Muscle layer of colon (tissue), 2 donors: ENCODE results near the gene PLAC8L1.
"Not testable (repeated sequence)": the region's sequence is repeated elsewhere in the genome, so short reads cannot be mapped to it uniquely, and the experiment has no call there.

Experiments used
- H3K27ac ChIP-seq: one replicate; pipeline ENCODE4 v1.7.0; 2013; ENCODE audit warnings: low read depth, mild to moderate bottlenecking, low read length, moderate library complexity
- H3K27me3 ChIP-seq, 2 donors: one replicate each; pipeline ENCODE4 v1.7.0; 2013; ENCODE audit warnings: low read length in 2 of 2, mild to moderate bottlenecking in 2 of 2; ENCODE audit not compliant: insufficient read depth in 2 of 2, control insufficient read depth in 1 of 2
- H3K36me3 ChIP-seq: one replicate; pipeline ENCODE4 v1.7.0; 2013; ENCODE audit warnings: mild to moderate bottlenecking, low read length; ENCODE audit not compliant: insufficient read depth
- H3K4me1 ChIP-seq: one replicate; pipeline ENCODE4 v1.7.0; 2013; ENCODE audit warnings: mild to moderate bottlenecking, low read length; ENCODE audit not compliant: insufficient read depth
- H3K4me3 ChIP-seq, 2 donors: one replicate each; pipeline ENCODE4 v1.7.0; 2013; ENCODE audit warnings: low read length in 2 of 2, low read depth in 1 of 2, mild to moderate bottlenecking in 1 of 2, moderate library complexity in 1 of 2
- H3K9ac ChIP-seq: one replicate; pipeline ENCODE4 v1.7.0; 2013; ENCODE audit warnings: low read length
- H3K9me3 ChIP-seq: one replicate; pipeline ENCODE4 v1.7.0; 2013; ENCODE audit warnings: mild to moderate bottlenecking, low read length
- donor health status: abdominal sarcoma.
- donor health status: Adenocarcinoma of cecum.

Gene PLAC8L1

DNA sequence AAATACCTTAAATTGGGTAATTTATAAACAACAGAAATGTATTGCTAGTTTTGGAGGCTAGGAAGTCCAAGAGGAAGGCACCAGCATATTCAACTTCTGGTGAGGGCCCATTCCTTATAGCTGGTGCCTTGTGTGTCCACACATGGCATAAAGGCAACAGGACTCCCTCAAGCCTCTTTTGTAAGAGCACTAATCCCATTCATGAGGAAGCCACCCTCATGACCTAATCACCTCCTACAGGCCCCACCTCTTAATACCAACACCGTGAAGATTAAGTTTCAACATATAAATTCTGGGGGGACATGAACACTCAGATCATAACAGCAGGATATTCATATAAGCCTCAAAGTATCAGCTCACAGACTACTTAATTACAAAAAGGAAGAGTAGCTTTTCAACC is 4.0 kb upstream of the PLAC8L1 start:
- H3K27me3 ChIP-seq = no peaks in the 10 kb centered on the region
- H3K36me3 ChIP-seq = peaks cover 6% of the 10 kb centered on the region
- H3K9me3 ChIP-seq = no peaks in the 10 kb centered on the region
- H3K27ac ChIP-seq = no peak overlapping the region
- no peaks in the 10 kb centered on the region for H3K4me1 ChIP-seq
- no peak overlapping the region for H3K4me3 ChIP-seq
- no peak overlapping the region for H3K9ac ChIP-seq

DNA sequence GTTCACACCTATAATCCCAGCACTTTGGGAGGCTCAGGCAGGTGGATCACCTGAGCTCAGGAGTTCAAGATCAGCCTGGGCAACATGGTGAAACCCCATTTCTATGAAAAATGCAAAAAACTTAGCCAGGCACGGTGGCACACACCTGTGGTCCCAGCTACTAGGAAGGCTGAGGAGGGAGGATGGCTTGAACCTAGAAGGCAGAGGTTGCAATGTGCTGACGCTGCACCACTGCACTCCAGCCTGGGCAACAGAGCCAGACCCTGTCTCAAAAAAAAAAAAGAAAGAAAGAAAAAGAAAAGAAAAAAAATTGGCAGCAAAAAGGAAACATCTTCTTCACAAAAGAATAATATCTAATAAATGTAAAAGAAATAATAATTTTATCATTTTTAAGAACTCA is 3.5 kb upstream of the PLAC8L1 start:
- H3K9me3 ChIP-seq, H3K27me3 ChIP-seq, H3K9ac ChIP-seq, H3K36me3 ChIP-seq, H3K27ac ChIP-seq, H3K4me1 ChIP-seq, H3K4me3 ChIP-seq: not testable (repeated sequence)

DNA sequence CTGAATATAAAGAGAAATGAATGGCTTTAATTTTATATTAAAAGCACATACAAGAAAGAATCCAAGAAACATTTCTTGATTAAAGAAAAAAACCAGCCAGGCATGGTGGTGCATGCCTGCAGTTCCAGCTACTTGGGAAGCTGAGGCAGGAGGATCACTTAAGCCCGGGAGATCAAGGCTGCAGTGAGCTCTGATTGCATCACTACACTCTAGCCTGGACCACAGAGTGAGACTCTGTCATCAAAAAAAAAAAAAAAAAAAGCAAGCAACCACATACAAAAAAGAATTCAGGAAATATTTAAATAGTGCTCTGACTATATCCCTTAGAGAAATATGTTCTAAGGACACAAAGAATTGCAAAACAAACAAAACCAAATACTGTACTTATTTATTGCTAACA is 2.5 kb upstream of the PLAC8L1 start:
- Histone ChIP-seq H3K4me1 (no peaks in the 10 kb centered on the region), H3K27ac (no peak overlapping the region), H3K9ac (no peak overlapping the region), H3K36me3 (no peaks in the 10 kb centered on the region), H3K4me3 (no peak overlapping the region), H3K27me3 (no peaks in the 10 kb centered on the region), H3K9me3 (no peaks in the 10 kb centered on the region)

DNA sequence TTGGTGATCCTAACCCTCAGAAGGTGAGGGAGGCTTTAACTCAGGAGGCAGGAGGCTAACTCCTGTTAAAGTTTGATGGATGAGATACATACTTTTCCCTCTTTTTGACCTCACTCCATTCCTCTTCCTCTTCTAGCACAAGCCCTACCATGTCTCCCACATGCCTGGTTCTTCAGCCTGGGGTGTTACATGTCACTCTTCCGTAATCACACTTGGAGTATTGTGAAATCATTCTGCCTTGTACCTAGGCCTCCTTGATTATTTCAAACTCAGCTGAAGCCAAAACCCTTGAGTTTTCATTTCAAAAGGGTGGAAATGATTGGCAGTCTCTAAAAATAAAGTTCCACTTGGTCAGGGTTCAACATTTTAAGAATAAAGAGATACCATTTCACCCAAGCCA is 1.8 kb downstream of the PLAC8L1 start:
- H3K4me3 ChIP-seq = no peak overlapping the region
- H3K4me1 ChIP-seq = no peaks in the 10 kb centered on the region
- H3K27ac ChIP-seq = no peak overlapping the region
- no peaks in the 10 kb centered on the region for H3K27me3 ChIP-seq
- H3K9me3 ChIP-seq = no peaks in the 10 kb centered on the region
- no peak overlapping the region for H3K9ac ChIP-seq
- no peaks in the 10 kb centered on the region for H3K36me3 ChIP-seq

DNA sequence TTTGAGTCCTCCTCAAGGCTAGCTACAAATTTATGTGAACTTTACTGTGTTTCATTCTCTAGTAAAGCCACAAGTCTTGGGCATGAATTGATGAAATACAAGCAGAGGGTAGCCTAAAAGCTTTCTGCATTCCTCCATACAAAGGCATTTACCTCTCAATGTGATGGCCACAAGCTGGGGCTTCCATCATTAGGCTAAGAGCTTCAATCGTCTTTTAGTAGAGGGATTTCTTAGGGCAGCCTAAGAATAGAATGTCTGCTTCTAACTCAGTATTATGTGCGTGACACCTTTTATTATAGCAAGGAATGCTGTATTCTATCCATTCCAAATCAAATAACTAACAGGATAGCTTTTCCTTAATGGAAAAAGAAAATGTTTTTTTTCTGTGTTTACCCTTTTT is 3.7 kb downstream of the PLAC8L1 start:
- no peaks in the 10 kb centered on the region for H3K36me3 ChIP-seq

DNA sequence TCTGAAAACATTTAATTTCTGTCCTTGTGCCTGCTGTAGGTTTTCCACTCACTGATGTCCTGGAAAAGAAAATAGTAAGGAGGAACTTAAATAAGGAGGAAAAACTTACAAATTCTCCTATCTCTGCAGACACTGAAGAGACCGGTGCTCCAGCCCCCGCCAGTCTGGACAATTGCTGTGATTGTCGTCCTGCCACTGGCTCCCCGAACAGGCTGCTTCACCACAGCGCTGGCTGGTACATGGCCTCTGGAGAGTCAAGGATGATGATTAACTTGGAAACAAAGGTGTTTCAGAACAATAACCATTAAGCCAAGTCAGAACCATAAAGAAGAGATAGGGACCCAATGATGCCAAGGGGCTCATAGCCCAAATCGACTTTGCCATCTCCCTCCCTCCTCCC is 7.3 kb downstream of the PLAC8L1 start:
- Histone ChIP-seq H3K27me3 (no peaks in the 10 kb centered on the region), H3K36me3 (no peaks in the 10 kb centered on the region), H3K9me3 (no peaks in the 10 kb centered on the region), H3K9ac (no peak overlapping the region), H3K4me1 (no peaks in the 10 kb centered on the region), H3K4me3 (no peak overlapping the region), H3K27ac (no peak overlapping the region)

More for the DNA sequence above, 3.7 kb downstream of the PLAC8L1 start:
- H3K9me3 ChIP-seq = no peaks in the 10 kb centered on the region
- H3K27me3 ChIP-seq = no peaks in the 10 kb centered on the region
- no peak overlapping the region for H3K4me3 ChIP-seq
- H3K9ac ChIP-seq = no peak overlapping the region
- H3K4me1 ChIP-seq = no peaks in the 10 kb centered on the region
- H3K27ac ChIP-seq = no peak overlapping the region

DNA sequence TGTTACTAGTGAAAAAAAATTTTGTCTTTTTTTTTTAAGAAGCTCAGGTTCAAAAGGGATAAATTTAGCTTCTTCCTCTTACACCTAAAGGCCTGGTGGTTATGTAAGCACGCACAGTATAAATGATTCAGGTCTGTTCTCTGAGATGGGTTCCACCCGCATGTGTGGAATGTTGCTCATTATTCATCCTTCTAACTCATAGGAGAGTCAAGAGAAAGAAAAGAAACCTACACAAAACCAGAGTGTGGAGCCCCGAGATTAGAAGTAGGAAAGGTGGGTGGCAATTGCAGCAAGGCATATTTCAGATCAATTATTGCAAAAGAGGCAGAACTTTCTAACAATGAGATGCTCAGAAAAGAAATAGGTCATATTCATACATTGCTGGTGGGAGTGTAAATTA is 13.5 kb downstream of the PLAC8L1 start:
- Histone ChIP-seq H3K4me3 (no peak overlapping the region), H3K27ac (no peak overlapping the region), H3K9ac (no peak overlapping the region), H3K27me3 (no peaks in the 10 kb centered on the region), H3K4me1 (no peaks in the 10 kb centered on the region), H3K36me3 (no peaks in the 10 kb centered on the region), H3K9me3 (no peaks in the 10 kb centered on the region)

DNA sequence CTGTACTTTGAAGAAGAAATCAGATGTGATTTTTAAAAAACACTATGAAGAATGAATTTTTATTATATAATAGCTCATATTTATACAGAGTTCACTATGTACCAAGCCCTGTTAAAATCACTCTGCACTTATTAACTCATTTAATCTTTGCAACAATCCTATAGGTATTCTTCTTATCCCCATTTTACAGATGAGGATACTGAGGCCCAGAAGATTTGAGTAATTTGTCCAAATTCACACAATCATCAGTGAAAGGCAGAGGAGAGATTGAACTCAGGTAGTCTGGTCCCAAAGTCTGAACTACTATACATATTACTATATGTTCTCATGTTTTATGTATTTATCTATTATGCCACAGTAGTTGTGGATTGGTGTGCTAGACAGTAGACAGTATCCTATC is 16.1 kb downstream of the PLAC8L1 start:
- no peak overlapping the region for H3K27ac ChIP-seq
- no peaks in the 10 kb centered on the region for H3K9me3 ChIP-seq
- H3K36me3 ChIP-seq = no peaks in the 10 kb centered on the region
- no peak overlapping the region for H3K9ac ChIP-seq
- no peaks in the 10 kb centered on the region for H3K27me3 ChIP-seq
- no peak overlapping the region for H3K4me3 ChIP-seq
- H3K4me1 ChIP-seq = no peaks in the 10 kb centered on the region

DNA sequence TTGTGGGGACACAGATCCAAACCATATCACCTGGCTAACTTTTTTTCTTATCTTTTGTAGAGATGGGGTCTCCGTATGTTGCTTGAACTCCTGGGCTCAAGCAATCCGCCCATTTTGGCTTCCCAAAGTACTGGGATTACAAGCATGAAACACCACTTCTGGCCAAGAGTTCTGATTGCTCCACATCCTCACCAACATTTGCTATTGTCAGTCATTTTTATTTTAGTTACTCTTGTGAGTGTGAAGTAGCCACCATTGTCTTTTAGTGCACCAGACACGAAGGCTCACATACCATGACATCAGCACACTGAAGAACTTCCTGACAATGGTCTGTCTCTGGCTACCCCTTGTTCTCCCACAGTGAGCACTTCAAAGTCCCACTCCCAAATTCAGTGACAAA is 17.3 kb downstream of the PLAC8L1 start:
- H3K4me3 ChIP-seq = no peak overlapping the region

DNA sequence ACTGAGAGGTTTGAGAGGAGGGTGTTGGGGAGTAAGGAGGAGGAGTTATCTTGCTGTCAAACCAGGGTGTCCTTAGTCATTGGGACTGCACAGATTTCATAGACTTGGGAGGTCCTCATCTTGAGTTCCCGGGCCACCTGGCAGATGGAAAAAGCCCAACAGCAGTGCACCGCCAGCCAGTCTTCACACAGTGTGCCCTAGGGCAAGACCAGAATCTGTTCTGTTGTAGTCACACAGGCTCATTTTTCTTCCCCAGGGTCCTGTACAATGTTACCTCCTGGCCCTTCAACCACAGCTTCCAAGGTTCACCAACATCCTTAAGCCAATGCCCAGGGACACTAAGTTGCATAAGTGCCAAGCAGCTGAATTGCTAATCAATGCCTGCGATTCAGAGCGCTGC is 21.0 kb downstream of the PLAC8L1 start:
- H3K27me3 ChIP-seq = no peaks in the 10 kb centered on the region
- no peak overlapping the region for H3K4me3 ChIP-seq
- no peak overlapping the region for H3K27ac ChIP-seq
- H3K9ac ChIP-seq = no peak overlapping the region
- H3K36me3 ChIP-seq = no peaks in the 10 kb centered on the region
- H3K9me3 ChIP-seq = no peaks in the 10 kb centered on the region
- H3K4me1 ChIP-seq = no peaks in the 10 kb centered on the region

More for the DNA sequence above, 17.3 kb downstream of the PLAC8L1 start:
- H3K27me3 ChIP-seq = no peaks in the 10 kb centered on the region
- H3K9me3 ChIP-seq = no peaks in the 10 kb centered on the region
- no peaks in the 10 kb centered on the region for H3K4me1 ChIP-seq
- no peak overlapping the region for H3K27ac ChIP-seq
- no peak overlapping the region for H3K9ac ChIP-seq
- H3K36me3 ChIP-seq = no peaks in the 10 kb centered on the region

DNA sequence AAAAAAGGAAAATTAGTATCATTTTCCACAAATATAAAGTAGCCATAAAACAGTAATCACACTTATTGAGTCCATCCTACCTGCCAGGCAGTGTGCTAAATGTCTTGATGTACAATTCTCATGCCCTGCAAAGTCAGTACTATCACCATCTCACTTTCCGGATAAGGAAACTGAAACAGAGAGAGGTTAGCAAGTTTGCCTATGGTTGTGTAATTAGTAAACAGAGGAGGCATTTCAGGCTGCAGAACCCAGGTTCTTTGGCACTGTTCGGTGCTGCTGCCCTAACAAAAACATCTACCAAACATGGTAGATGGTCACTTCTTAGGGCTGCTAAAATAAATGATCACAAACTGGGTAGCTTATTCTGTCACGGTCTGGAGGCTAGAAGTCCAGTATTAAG is 22.6 kb downstream of the PLAC8L1 start:
- H3K9ac ChIP-seq = no peak overlapping the region
- no peaks in the 10 kb centered on the region for H3K36me3 ChIP-seq
- H3K9me3 ChIP-seq = no peaks in the 10 kb centered on the region
- no peak overlapping the region for H3K27ac ChIP-seq
- H3K4me1 ChIP-seq = no peaks in the 10 kb centered on the region
- no peak overlapping the region for H3K4me3 ChIP-seq
- H3K27me3 ChIP-seq = no peaks in the 10 kb centered on the region

DNA sequence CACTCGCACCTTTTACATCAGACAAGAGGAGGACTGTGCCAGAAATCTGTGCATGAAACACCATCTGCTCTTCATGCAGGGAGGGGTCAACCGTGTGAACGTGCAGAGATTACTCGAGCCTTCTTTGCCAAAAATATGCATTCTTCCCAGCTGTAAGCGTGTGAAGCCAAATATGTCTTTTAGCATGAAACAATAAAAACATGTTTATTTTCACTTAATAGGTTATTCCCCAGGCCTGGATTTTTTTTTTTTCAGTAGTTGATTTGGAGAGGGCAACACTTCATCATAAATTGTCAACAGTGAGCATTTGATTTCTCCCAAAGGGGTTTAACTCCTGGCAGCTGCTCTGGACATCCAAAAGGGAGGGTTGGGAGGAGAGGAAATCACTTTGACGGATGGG is 23.8 kb downstream of the PLAC8L1 start:
- Histone ChIP-seq H3K27ac (no peak overlapping the region), H3K4me3 (no peak overlapping the region), H3K9ac (no peak overlapping the region), H3K9me3 (no peaks in the 10 kb centered on the region), H3K4me1 (no peaks in the 10 kb centered on the region), H3K36me3 (no peaks in the 10 kb centered on the region), H3K27me3 (no peaks in the 10 kb centered on the region)
